ENCODE results near the gene NOS3.
A peak's percentile ranks its signal among the peaks of the same experiment; 100 is the strongest.

The NOS3 gene

DNA sequence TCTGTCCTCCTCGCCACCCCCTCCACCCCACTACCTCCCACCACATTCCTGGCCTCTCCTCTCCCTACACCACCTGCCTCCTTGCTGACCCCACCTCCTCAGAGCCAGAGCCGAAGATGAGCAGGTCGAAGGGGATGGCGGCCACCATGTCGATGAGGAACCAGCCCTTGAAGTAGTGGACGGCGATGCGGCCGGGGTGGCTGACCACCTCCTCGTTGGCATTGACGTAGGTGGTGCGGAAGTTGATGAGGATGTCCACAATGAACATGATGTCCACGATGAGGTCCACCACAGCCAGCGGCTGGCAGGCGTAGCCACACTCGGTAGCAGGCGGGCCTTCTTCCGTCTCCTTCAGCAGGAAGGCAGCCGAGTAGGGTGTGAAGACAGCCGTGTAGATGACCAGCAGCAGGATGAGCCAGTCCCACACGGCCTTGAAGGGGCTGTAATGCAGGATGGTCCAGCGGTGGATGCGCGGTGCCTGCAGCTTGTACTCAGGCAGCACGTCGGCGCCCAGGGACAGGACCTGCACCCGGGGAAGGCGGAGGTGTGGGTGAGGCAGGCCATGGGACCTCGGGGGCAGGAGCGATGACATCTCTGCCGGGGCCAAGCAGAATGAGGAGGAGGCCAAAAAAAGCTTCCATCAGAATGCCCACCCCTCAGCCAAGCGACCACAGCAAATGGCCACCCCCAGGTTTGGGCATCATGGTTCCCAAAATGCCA, 38.3 kb upstream of the NOS3 start:
- DNase-seq (ENCODE audit: low read depth), result no peak

DNA sequence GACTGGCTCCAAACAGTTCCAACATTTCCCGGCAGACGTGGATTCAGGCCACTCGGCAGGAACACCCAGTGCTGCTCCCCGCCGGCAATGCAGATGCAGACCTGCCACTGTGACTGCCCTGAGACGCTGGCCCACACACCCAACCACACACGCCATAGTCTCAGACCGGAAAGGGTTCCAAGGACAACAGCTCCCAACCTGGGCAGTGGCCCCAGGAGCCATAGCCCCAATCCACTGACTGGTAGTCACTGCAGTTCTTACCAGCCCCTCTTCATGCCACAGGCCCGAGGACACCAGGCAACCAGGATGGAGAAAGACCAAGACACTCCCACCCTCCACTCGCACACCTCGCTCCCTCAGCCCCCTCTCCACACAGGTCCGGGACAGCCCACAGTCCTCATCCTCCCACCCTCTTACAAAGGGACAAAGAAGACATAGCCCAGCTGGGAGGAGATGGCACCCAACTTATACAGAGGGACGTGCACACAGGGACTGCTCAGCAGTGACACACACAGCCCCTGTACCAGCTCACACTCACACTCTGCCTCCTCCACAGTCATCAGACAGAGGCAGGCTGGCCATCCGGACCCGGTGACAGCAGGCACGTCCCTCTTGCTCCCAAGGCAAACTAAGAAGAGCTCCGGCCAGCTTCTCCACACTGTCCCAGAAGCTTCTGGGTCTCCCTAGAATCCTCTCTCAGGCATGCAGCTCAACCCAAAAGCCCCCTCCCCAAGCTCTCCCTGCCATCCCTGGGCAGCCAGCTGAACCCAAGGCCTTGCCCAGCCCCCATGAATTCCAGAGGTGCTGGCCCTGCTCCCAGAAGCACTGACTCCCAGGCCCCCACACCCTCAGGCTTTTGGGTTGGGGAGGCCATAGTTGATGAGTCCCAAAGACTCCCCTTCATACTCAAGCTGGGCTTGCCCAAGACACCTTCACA, 37.5 kb upstream of the NOS3 start:
- DNase-seq (ENCODE audit: low read depth), result no peak

DNA sequence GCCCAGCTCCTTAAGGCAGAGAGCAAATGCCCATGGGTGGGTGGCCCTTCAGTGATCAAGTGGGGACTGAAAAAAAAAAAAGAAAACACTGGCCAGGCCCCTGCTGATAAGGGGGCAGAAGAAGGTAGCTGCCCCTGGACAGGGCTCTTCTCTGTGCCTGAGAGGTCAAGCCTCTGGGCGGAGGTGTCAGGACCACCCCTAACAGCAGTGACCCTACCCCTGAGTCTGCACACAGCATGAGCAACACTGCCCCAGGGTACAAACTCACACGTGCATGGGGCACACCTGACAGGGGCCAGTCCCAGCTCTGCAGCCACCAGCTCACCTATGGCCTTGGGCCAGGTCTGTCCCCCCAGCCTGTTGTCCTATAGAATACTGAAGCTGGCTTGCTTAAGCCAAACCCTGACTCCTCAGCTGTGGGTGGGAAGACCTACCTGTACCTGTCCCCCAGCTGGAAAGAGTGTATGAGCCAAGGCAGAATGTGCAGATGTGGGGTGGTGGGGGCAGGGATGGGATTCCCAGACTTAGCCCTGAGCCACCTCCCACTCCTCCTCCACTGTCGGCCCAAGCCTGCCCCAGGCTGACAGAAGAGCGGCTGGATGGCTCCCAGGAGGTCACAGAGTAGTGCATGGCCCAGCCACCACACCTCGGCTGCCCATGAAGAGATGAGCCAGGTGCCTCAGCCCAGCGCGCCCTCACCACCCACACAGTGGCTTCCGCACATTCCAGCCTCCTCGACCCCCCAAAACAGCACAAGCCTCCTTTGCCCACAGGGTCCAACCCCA, 36.4 kb upstream of the NOS3 start:
- no peak for DNase-seq (ENCODE audit: low read depth)

DNA sequence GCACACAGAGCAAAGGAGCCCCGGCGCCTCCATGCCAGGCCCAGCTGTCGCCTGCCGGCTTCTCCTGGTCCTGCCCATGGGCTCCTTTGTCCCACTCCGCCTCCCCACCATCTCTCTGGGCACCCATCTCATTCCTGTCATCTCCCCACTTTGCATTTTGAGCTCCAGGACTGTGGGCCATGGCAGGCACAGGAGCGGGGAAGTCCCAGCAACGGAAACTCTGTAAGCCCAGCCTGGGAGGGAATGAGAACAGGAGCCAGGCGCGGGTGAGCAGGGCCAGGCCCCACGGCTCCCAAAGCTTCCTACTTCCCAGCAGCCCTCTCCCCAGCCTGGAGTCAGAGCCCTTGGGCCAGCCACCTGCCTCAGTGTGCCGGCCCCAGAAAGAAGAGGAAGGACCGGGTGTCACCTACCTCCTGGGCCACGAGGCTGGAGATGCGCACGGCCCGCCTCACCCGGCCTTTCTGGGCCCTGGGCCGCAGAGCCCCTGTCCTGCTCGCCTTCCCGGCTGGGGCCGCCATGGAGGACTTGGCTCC, 35.8 kb upstream of the NOS3 start:
- no peak for DNase-seq (ENCODE audit: low read depth)

- no peak for DNase-seq (ENCODE audit: low read depth)
Observed at GRCh38 chr7:150955519-150956394, 35.1 kb upstream of the NOS3 start.

- no peak for DNase-seq (ENCODE audit: low read depth)
Observed at GRCh38 chr7:150956395-150957132, 34.3 kb upstream of the NOS3 start.

- no peak for DNase-seq (ENCODE audit: low read depth)
Observed at GRCh38 chr7:150957133-150958020, 33.4 kb upstream of the NOS3 start.

GRCh38 chr7:150958062-150958552, 32.7 kb upstream of the NOS3 start:
- DNase-seq (ENCODE audit: low read depth), result no peak

- no peak for DNase-seq (ENCODE audit: low read depth)
Observed at GRCh38 chr7:150958597-150958996, 32.2 kb upstream of the NOS3 start.

- DNase-seq (ENCODE audit: low read depth), result no peak
Observed at GRCh38 chr7:150959081-150959480, 31.7 kb upstream of the NOS3 start.

- no peak for DNase-seq (ENCODE audit: low read depth)
Observed at GRCh38 chr7:150959739-150960734, 30.8 kb upstream of the NOS3 start.

GRCh38 chr7:150961510-150962289, 29.1 kb upstream of the NOS3 start:
- DNase-seq (ENCODE audit: low read depth), result no peak

DNA sequence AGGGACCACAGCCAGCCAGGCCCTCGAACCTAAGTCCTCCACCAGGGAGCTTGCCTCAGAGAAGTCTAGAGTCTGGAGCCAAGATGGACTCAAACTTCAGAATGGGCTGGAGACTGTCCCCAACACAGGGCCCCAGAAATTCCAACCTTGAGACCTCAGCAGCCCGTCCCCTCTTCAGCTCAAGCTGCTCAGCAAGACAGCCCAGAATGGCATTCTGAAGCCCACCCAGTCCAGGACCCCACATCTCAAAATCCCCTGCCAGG, 28.6 kb upstream of the NOS3 start:
- no peak for DNase-seq (ENCODE audit: low read depth)

DNA sequence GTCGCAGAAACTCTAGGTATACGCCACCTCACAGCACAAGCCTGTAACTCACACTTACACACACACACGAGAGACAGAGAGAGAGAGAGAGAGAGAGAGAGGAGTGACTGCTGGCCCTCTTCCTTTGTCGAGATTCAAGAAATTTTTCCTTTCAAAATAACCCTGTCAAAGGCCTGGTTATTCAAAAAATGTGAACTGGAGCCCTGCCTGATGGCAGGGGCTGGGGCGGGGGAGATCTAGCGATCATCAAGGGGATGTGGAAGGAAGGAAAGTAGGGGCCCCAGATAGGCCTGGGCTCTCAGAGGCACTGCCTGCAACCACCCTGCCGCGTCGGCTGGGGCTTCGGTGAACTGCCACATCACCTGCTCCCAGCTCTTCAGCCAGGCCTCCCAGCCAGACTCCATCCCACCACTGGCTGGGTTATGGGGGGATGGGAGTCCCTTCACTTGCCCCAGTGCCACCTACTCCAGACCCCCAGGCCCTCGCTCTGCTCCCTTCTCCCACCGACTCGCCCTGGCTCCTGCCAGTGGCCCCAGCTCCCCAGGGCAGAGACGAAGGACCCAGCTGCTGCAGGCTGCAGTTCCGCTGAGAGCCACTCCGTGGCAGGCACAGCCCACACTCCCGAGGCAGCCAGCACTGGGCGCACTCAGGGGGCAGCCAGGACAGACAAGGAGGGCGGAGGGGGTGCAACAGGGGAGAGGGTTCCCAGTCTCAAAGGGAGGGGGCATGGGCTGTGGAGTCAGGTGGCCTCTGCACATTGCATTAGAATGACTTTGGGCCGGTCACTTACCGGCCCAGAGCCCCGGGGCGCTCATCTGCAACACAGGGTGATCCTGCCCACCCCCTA, 28.0 kb upstream of the NOS3 start:
- peak; percentile 45 for DNase-seq (ENCODE audit: low read depth)

DNA sequence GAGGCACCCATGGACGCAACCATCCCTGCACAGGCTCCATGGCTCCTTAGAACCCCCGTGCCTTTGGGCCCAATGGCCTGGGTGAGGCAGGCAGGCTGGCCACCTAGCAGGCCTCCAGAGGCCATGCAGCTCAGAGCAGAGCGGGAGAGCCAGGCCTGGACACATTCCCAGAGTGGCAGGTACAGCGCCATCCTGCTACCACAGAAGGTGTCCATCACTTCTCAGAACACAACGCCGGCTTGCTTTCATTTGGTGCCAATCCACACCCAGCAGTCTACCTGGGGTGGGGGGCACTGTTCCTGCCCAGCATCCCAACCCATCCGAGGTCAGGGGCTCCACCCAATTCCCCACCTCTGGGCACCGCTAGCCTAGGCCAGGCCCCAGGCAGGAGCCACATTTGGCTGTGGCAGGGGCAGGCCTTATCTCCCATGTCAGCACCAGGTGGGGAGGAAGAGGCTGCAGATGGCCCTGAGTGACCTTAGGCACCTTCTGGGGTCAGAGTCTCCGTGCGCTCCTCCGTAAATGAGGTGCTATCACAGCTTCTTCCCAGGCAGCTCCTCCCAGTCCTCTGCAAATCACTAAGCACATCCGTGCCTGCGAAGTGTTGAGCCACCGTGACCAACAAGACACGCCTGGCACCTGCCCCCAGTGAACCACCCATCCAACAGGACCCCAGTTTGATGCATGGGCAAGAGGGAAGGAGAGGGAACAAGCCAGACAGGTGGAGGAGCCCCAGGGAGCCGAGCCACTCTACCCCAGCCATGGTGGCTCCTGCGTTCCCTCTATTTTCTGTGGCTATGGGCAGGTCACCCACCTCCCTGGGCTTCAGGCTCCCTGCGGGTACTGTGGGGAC, 26.9 kb upstream of the NOS3 start:
- DNase-seq (ENCODE audit: low read depth), result no peak

Measured in iris pigment epithelial cell (primary cell).